Heart left ventricle (tissue), 13 donors: Measurements from ENCODE around the gene NT5C2.

Experiments
- CTCF ChIP-seq, 12 donors: fragments of 200-600 bp; sonication (generic) in 4 of 12; IDR thresholded peaks; one replicate each; pipeline versions ENCODE4 v1.5.0 to v1.8.0; 2018 to 2022; ENCODE audit warnings: antibody characterized with exemption in 12 of 12, mild to moderate bottlenecking in 5 of 12
- POLR2A ChIP-seq, 2 donors: fragments of 450-650 bp; IDR thresholded peaks; one replicate each; pipeline ENCODE4 v1.6.1; 2017; ENCODE audit warnings: antibody characterized with exemption in 2 of 2, mild to moderate bottlenecking in 2 of 2, moderate library complexity in 2 of 2
- donor health status: ischemic (EF 13 %, LVEDD 7.1; RV severe dilation, severe dysfunction).
- donor health status: DM: no; HTN: yes; CAD: no.
- donor health status: DM: no; HTN: no; CAD: no.
- donor health status: ischemic (EF 25% LVEDD 6.9; RV normal size, moderate dysfunction).
- donor health status: ischemic (EF 25% LVEDD 5.7; RV mildly dilated, moderate dysfunction).
- donor health status: ischemic (EF 35%, LVEDD 5.7; RV mildly dilated, moderate dysfunction).
- donor health status: nonischemic (EF 11% LVEDD 7.7; RV severe dilation, severe dysfunction).
- donor health status: DM: yes; HTN: yes; CAD: no.
- donor health status: PGD.
- donor health status: ischemic (EF 29% LVEDD 5.4; RV normal size, mild dysfunction).
- donor health status: nonischemic (EF 23%, LVEDD 6.1; RV moderate dilation, normal function).

- TF ChIP-seq CTCF (IDR thresholded peaks at IDR 0.05) (no peak), POLR2A (IDR thresholded peaks at IDR 0.05) (no peak)
These were observed 49.0 kb downstream of the NT5C2 start for GRCh38 chr10:103144041-103144440.
